Endothelial cell of umbilical vein (primary cell): ENCODE results near the gene DPYD. TPM values are rescaled to one million over a fixed set of nuclear protein-coding genes. Genes with fewer than 3 reads are reported as not detected.
"Not testable (repeated sequence)": the region's sequence is repeated elsewhere in the genome, so short reads cannot be mapped to it uniquely, and the experiment has no call there.

Experiments
- BruUV-seq: library from RNA; stranded (reverse); fragments of 400-500 nt; replicated peaks from 2 replicates; lab custom pipeline; 2021; lab: Mats Ljungman, UMichigan
- CTCF ChIA-PET: fragments of 300-600, 350-600 bp; sonication (Branson Sonifier 250); formaldehyde crosslinking; loops from one replicate; lab custom pipeline; 2021; ENCODE audit warnings: antibody characterized with exemption, inconsistent platforms; lab: Charles Lee
- POLR2A ChIA-PET: fragments of 300-600, 350-600 bp; sonication (Branson Sonifier 250); formaldehyde crosslinking; loops from one replicate; lab custom pipeline; 2021; ENCODE audit warnings: antibody characterized with exemption, inconsistent platforms; lab: Charles Lee
- DNase-seq: peaks from one replicate; pipeline ENCODE4 v3.0.0-alpha.2; 2011; ENCODE audit warnings: low read depth, low spot score
- FAIRE-seq: peaks from 2 replicates; lab custom pipeline; 2011; peaks lifted over from hg19 to GRCh38; lab: Jason Lieb, UNC
- H2AFZ ChIP-seq: 2 replicates; pipeline ENCODE4 v1.6.0; 2012; ENCODE audit warnings: low read depth, low read length, control low read depth, inconsistent platforms
- H3K27ac ChIP-seq: 2 replicates; pipeline ENCODE4 v1.5.1; 2011; ENCODE audit warnings: low read depth, mild to moderate bottlenecking, control low read depth, low read length, moderate library complexity; ENCODE audit not compliant: insufficient read depth
- H3K27me3 ChIP-seq, 2 experiments: 2 replicates each; pipeline versions ENCODE4 v1.6.0 to v1.6.1; 2011; ENCODE audit warnings: low read length in 2 of 2, mixed read lengths in 1 of 2; ENCODE audit not compliant: control insufficient read depth in 2 of 2, insufficient read depth in 2 of 2
- H3K36me3 ChIP-seq, 2 experiments: 2 replicates in 1 of 2; 3 replicates in 1 of 2; pipeline ENCODE4 v1.5.1; 2011; ENCODE audit warnings: low read length in 2 of 2, mild to moderate bottlenecking in 1 of 2, moderate library complexity in 1 of 2; ENCODE audit not compliant: control insufficient read depth in 2 of 2, insufficient read depth in 2 of 2; ENCODE audit errors: extremely low read depth in 1 of 2
- H3K4me1 ChIP-seq: 3 replicates; pipeline ENCODE4 v1.5.1; 2011; ENCODE audit warnings: mild to moderate bottlenecking, low read length; ENCODE audit not compliant: control insufficient read depth, insufficient read depth; ENCODE audit errors: extremely low read depth
- H3K4me2 ChIP-seq: 2 replicates; pipeline ENCODE4 v1.6.1; 2011; ENCODE audit warnings: low read length, control low read depth, mixed read lengths; ENCODE audit not compliant: insufficient read depth
- H3K4me3 ChIP-seq, 3 experiments: fragments of 200-600 bp in 1 of 3; sonication (generic), shearing (Covaris generic) in 1 of 3; replicated peaks in 1 of 3; 2 replicates each; pipeline ENCODE4 v1.5.1; 2011 to 2016; ENCODE audit warnings: control low read depth in 3 of 3, low read length in 3 of 3, mild to moderate bottlenecking in 2 of 3, inconsistent platforms in 1 of 3, low read depth in 1 of 3, moderate library complexity in 1 of 3; ENCODE audit not compliant: insufficient read depth in 1 of 3
- H3K79me2 ChIP-seq: 2 replicates; pipeline ENCODE4 v1.6.0; 2012; ENCODE audit warnings: low read length, inconsistent platforms; ENCODE audit not compliant: control insufficient read depth, insufficient read depth
- H3K9ac ChIP-seq: replicated peaks from 2 replicates; pipeline ENCODE3; 2011; ENCODE audit warnings: low read length, control low read depth; ENCODE audit not compliant: insufficient read depth; ENCODE audit errors: extremely low read depth
- H3K9me1 ChIP-seq: replicated peaks from 3 replicates; pipeline ENCODE4 v1.6.0; 2011; ENCODE audit warnings: mild to moderate bottlenecking, low read length; ENCODE audit not compliant: control insufficient read depth, insufficient read depth; ENCODE audit errors: extremely low read depth
- H3K9me3 ChIP-seq: replicated peaks from 2 replicates; pipeline ENCODE4 v1.5.1; 2012; ENCODE audit warnings: low read length, inconsistent platforms; ENCODE audit not compliant: control insufficient read depth, insufficient read depth
- H4K20me1 ChIP-seq: replicated peaks from 2 replicates; pipeline ENCODE3; 2011; ENCODE audit warnings: mild to moderate bottlenecking, low read length; ENCODE audit not compliant: control insufficient read depth, insufficient read depth; ENCODE audit errors: extremely low read depth
- CTCF ChIP-seq, 2 donors: IDR thresholded peaks; 1 replicate in 1 of 2; 2 replicates in 1 of 2; pipeline ENCODE4 v1.5.1; 2011; ENCODE audit warnings: low read length in 2 of 2, mild to moderate bottlenecking in 2 of 2, moderate library complexity in 2 of 2, control low read depth in 1 of 2, inconsistent platforms in 1 of 2, low read depth in 1 of 2; ENCODE audit not compliant: insufficient read depth in 1 of 2; ENCODE audit errors: extremely low read depth in 1 of 2
- EZH2 ChIP-seq: IDR thresholded peaks from 2 replicates; pipeline ENCODE4 v1.6.1; 2012; ENCODE audit warnings: borderline replicate concordance, low read depth, mild to moderate bottlenecking, moderate library complexity, low read length, inconsistent platforms; ENCODE audit not compliant: severe bottlenecking
- FOS ChIP-seq: IDR thresholded peaks from 2 replicates; pipeline ENCODE4 v1.6.1; 2011; ENCODE audit warnings: mild to moderate bottlenecking, low read length, moderate library complexity, borderline replicate concordance; ENCODE audit not compliant: insufficient read depth
- GATA2 ChIP-seq: IDR thresholded peaks from 2 replicates; pipeline ENCODE4 v1.7.0; 2011; ENCODE audit warnings: low read depth, mild to moderate bottlenecking, moderate library complexity, mixed read lengths, low read length; ENCODE audit not compliant: insufficient read length, insufficient read depth
- JUN ChIP-seq: IDR thresholded peaks from 2 replicates; pipeline ENCODE4 v1.6.1; 2011; ENCODE audit warnings: borderline replicate concordance, low read depth; ENCODE audit not compliant: insufficient read length, insufficient read depth
- MAX ChIP-seq: IDR thresholded peaks from 2 replicates; pipeline ENCODE4 v1.6.1; 2011; ENCODE audit not compliant: insufficient read depth, insufficient read length
- MYC ChIP-seq: IDR thresholded peaks from one replicate; pipeline ENCODE4 v1.6.1; 2011; ENCODE audit warnings: mild to moderate bottlenecking, low read depth, low read length
- POLR2A ChIP-seq: IDR thresholded peaks from 2 replicates; pipeline ENCODE4 v1.6.1; 2012; ENCODE audit warnings: low read depth, mild to moderate bottlenecking, control low read depth, low read length
- POLR2AphosphoS5 ChIP-seq: IDR thresholded peaks from 2 replicates; pipeline ENCODE4 v1.6.1; 2012; ENCODE audit warnings: low read depth, mild to moderate bottlenecking, control low read depth, low read length, moderate library complexity; ENCODE audit not compliant: insufficient read depth
- dilution Hi-C: fragments of 300-500 bp; cut with MboI; formaldehyde crosslinking; loops from one replicate; pipeline ENCODE4 v1.15.0; 2019; ENCODE audit warnings: low sequenced_read_pairs; ENCODE audit not compliant: extremely low pct_ligation_motif_present
- intact Hi-C: fragments of 100-400 bp; cut with micrococcal nuclease; formaldehyde crosslinking; loops from one replicate; pipeline ENCODE4 v1.10.0; 2022
- polyA plus RNA-seq, 4 experiments: library from polyadenylated mRNA; depleted of rRNA in 3 of 4; stranded (reverse) in 3 of 4; unstranded in 1 of 4; fragments of >200 nt; gene quantifications; 2 replicates each; pipeline versions ENCODE4 v1.2.1 to v1.2.3, GENCODE V29; 2011 to 2012; ENCODE audit warnings: missing spikeins in 1 of 4
- total RNA-seq: library from RNA; stranded (reverse); gene quantifications from 2 replicates; pipeline ENCODE4 v1.2.3, GENCODE V29; 2021

Gene DPYD
- total and polyA plus RNA-seq, 2 donors (not counting 3 experiments of a cell fraction or from before 2014, with no cell fraction given), result 4.6 to 15.1 TPM

GRCh38 chr1:97350241-97350640 lies 570.6 kb downstream of the DPYD start:
- TF ChIP-seq CTCF (IDR thresholded peaks at IDR 0.05; ENCODE audit: extremely low read depth in 1 of 2, insufficient read depth in 1 of 2, low read depth in 1 of 2, low read length in 2 of 2) (no peak), JUN (no peak), FOS (no peak), POLR2AphosphoS5 (no peak), MYC (no peak), POLR2A (no peak), EZH2 (no peak), GATA2 (no peak), MAX (no peak)
- dilution Hi-C loops (no loop called here), intact Hi-C loops (no loop called here)
- Histone ChIP-seq H3K79me2 (no peaks in the 10 kb centered on the region), H3K4me3 (no peak overlapping the region), H3K4me2 (no peak overlapping the region), H3K27ac (no peak overlapping the region), H2AFZ (no peak overlapping the region), H4K20me1 (no peaks in the 10 kb centered on the region), H3K9me1 (no peaks in the 10 kb centered on the region), H3K9me3 (no peaks in the 10 kb centered on the region), H3K4me1 (no peaks in the 10 kb centered on the region), H3K9ac (no peak overlapping the region), H3K36me3 (no peaks in the 10 kb centered on the region), H3K27me3 (no peaks in the 10 kb centered on the region)
- ChIA-PET CTCF (interaction anchor here (1.1 kb wide), 1 partner anchor 212 kb away, joined by 3 read pairs; no protein-coding TSS in a partner anchor), POLR2A (no interaction called here)
- no TSS peak for BruUV-seq
- FAIRE-seq (no peak), DNase-seq (no peak)

GRCh38 chr1:97349794-97350193 lies 571.0 kb downstream of the DPYD start:
- H3K9me3 ChIP-seq, H2AFZ ChIP-seq, H3K36me3 ChIP-seq, dilution Hi-C loops, BruUV-seq, POLR2A ChIA-PET, H3K79me2 ChIP-seq, H3K4me3 ChIP-seq, H3K27ac ChIP-seq, H3K9me1 ChIP-seq, H3K27me3 ChIP-seq, DNase-seq, H4K20me1 ChIP-seq, H3K9ac ChIP-seq, FAIRE-seq, H3K4me1 ChIP-seq, H3K4me2 ChIP-seq, intact Hi-C loops: not testable (repeated sequence)
- CTCF ChIA-PET, result interaction anchor here (1.1 kb wide), 1 partner anchor 211 kb away, joined by 3 read pairs; no protein-coding TSS in a partner anchor
